Measurements from ENCODE around the gene DMD. TPM values are rescaled to one million over a fixed set of nuclear protein-coding genes. Genes with fewer than 3 reads are reported as not detected.

Gene DMD
- total RNA-seq, 6 experiments from 2014 or later: 4.9 to 6.0 (median 5.5) TPM

- Mint-ChIP-seq H3K36me3 (ENCODE audit: low read depth) (no peaks in the 10 kb centered on the region), H3K4me3 (no peak overlapping the region), H3K27ac (no peak overlapping the region), H3K4me1 (ENCODE audit: low read depth) (peaks cover 19% of the 10 kb centered on the region), H3K9me3 (no peaks in the 10 kb centered on the region), H3K27me3 (ENCODE audit: insufficient read depth) (no peaks in the 10 kb centered on the region; the same call in 1 of the 2 replicates)
- no peak for DNase-seq
- TF ChIP-seq CTCF (IDR thresholded peaks at IDR 0.05): no peak
Observed at GRCh38 chrX:31314921-31315320, 1896.4 kb downstream of the DMD start.

- Mint-ChIP-seq H3K4me3 (no peak overlapping the region), H3K36me3 (ENCODE audit: low read depth) (no peaks in the 10 kb centered on the region), H3K27me3 (ENCODE audit: insufficient read depth) (peaks cover 2% of the 10 kb centered on the region; the same call in 1 of the 2 replicates), H3K4me1 (ENCODE audit: low read depth) (no peaks in the 10 kb centered on the region), H3K27ac (no peak overlapping the region), H3K9me3 (no peaks in the 10 kb centered on the region)
- no peak for DNase-seq
- no peak for TF ChIP-seq CTCF (IDR thresholded peaks at IDR 0.05)
Observed at GRCh38 chrX:31307952-31308351, 1903.4 kb downstream of the DMD start.

- Mint-ChIP-seq H3K9me3 (no peaks in the 10 kb centered on the region), H3K27ac (no peak overlapping the region), H3K36me3 (ENCODE audit: low read depth) (no peaks in the 10 kb centered on the region), H3K4me3 (no peak overlapping the region), H3K4me1 (ENCODE audit: low read depth) (no peaks in the 10 kb centered on the region), H3K27me3 (ENCODE audit: insufficient read depth) (peaks cover 2% of the 10 kb centered on the region; the same call in 1 of the 2 replicates)
- no peak for DNase-seq
- TF ChIP-seq CTCF (IDR thresholded peaks at IDR 0.05): no peak
Observed at GRCh38 chrX:31302573-31303075, 1908.7 kb downstream of the DMD start.

GRCh38 chrX:31301941-31302340 is 1909.4 kb downstream of the DMD start:
- no peaks in the 10 kb centered on the region for H3K9me3 Mint-ChIP-seq
- no peak overlapping the region for H3K27ac Mint-ChIP-seq
- H3K36me3 Mint-ChIP-seq (ENCODE audit: low read depth): no peaks in the 10 kb centered on the region
- H3K27me3 Mint-ChIP-seq (ENCODE audit: insufficient read depth): peaks cover 2% of the 10 kb centered on the region; the same call in 1 of the 2 replicates
- no peak for TF ChIP-seq CTCF (IDR thresholded peaks at IDR 0.05)
- DNase-seq: no peak
- H3K4me1 Mint-ChIP-seq (ENCODE audit: low read depth): no peaks in the 10 kb centered on the region
- H3K4me3 Mint-ChIP-seq: no peak overlapping the region

- Mint-ChIP-seq H3K4me3 (no peak overlapping the region), H3K36me3 (ENCODE audit: low read depth) (no peaks in the 10 kb centered on the region), H3K9me3 (no peaks in the 10 kb centered on the region), H3K4me1 (ENCODE audit: low read depth) (no peaks in the 10 kb centered on the region), H3K27ac (no peak overlapping the region), H3K27me3 (ENCODE audit: insufficient read depth) (peaks cover 2% of the 10 kb centered on the region; the same call in 1 of the 2 replicates)
- no peak for TF ChIP-seq CTCF (IDR thresholded peaks at IDR 0.05)
- no peak for DNase-seq
Observed at GRCh38 chrX:31301203-31301602, 1910.1 kb downstream of the DMD start.

GRCh38 chrX:31298916-31299315 is 1912.4 kb downstream of the DMD start:
- H3K4me1 Mint-ChIP-seq (ENCODE audit: low read depth): no peaks in the 10 kb centered on the region
- no peaks in the 10 kb centered on the region for H3K36me3 Mint-ChIP-seq (ENCODE audit: low read depth)
- TF ChIP-seq CTCF (IDR thresholded peaks at IDR 0.05): no peak
- no peaks in the 10 kb centered on the region; the same call in 1 of the 2 replicates for H3K27me3 Mint-ChIP-seq (ENCODE audit: insufficient read depth)
- no peak overlapping the region for H3K4me3 Mint-ChIP-seq
- H3K27ac Mint-ChIP-seq: no peak overlapping the region
- DNase-seq: no peak
- no peaks in the 10 kb centered on the region for H3K9me3 Mint-ChIP-seq

All from HFFc6 (cell line).